ENCODE measurements around the gene USP16.

USP16 gene

DNA sequence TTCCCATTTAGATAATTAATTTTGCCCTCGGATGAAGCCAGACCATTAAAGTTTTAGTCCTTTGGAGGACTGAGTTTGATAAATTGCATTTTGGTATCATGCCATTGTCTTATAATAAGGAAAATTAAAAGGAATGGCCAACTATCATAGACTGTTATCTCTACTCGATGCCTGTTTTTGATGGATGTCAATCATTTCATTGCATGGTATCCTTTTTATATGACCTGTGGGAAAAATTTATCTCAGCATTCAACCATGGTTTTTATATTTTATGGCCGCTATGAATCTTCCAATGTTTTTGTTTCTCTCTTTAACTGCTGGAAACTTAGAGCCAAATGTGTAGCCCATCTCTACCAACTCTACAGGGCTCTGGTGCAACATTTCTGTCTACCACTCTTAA, 58.8 kb downstream of the USP16 start:
- DNase-seq (ENCODE audit: low spot score): no peak

DNA sequence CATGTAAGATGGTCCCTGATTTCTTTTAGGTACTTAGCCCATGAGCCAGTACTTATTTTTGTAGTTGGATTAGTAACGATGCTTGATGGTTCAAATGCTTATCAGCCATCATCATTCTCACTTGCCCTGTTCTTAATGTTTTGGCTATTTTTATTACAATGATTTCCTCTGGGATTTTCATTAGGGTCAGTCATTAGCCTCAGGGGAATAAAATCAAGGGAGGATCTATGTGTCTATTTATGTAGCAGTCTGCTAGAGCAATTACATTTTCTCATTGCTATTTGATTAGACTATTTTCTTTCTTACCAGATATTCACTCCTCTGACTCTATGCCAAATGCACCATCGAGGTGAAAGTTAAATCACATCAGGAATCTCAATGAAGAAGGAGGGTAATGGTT, 59.9 kb downstream of the USP16 start:
- no peak for DNase-seq (ENCODE audit: low spot score)

GRCh38 chr21:29085106-29085752, 60.8 kb downstream of the USP16 start:
- no peak for DNase-seq (ENCODE audit: low spot score)

DNA sequence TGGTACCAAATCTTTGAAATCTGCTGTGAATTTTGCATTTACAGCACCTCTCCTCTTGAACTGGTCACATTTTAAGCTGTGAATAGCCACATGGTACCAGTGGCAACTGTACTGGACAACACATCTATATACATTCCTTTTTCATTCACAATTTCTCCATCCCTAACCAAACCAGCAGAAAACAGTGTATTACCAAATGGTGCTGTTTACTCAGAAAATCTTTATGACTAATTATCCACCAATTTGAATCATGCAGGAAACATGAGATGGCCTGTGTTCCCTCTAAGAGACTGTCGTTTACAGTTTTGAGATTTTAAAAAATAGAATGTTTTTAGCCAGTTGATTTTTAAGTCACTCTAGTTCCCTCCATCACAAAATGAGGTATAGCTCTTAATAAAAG, 66.6 kb downstream of the USP16 start:
- DNase-seq (ENCODE audit: low spot score): no peak

DNA sequence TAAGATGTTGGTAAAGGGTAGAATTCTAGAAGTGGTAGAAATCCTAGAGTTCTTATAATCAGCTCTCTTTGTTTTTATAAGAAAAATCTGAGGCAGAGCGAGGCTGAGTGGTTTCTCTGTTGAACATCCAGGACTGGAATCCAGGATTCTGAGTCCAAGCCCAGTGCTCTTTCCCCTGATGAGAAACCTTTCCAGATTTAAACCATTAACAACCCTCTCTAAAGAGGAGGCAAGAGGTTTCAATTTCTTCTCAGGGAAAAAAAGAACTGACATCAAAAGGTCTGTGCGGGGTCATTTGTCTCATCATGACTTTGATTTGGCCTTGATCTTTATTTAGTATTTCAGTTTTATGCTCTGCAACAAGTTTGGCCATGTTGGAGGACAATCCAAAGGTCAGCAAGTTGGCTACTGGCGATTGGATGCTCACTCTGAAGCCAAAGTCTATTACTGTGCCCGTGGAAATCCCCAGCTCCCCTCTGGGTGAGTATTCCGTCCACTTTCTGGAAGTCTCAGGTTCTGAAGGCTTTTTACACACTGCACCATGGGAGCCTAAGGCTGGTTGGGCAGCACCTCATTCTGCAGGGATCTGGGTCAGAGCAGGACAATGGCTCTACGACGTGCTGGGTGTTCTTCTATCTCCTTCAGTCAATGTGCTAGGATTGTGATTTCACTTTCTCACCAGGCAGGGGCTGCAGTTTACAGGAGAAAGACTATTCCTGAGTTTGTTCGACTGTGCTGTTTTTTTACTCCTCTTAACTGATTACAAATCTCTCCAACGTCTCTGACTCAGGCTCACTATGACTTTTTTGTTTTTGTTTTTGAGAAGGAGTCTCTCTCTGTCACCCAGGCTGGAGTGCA, 67.9 kb downstream of the USP16 start:
- no peak for DNase-seq (ENCODE audit: low spot score)

DNA sequence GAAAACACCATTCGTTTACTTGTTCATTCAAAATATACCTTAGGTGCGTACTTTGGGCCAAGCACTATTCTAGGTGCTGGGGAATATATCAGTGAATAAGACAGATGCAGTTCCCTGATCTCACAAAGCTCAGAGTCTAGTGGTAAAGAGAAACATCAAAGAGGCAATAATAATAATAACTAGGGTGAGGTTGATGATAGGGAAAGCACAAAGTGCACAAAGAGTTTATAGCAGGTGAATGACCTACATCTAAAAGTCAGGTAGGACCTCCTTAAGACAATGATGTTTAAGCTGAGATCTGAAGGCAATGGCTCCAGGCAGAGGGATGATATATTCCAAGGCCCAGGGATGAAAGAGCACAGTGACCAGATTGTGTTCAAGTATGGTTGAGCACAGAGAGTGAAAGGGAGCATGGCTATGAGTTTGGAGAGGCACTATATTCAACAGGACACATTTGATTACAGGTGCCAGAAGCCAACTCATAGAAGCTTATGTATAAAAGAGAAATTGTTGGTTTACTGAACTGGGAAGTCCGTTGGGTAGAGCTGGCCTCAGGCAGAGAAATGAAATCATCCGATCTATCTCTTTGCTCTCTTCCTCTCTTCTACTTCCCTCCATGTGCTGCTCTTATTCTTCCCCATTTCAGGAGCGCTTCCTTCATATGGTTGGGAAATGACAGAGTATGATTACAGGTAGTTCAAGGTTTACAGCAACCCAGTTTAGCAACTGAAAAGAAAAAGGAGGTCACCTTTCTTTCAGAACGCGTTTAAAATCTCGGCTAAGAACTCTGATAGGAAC, 71.9 kb downstream of the USP16 start:
- no peak for DNase-seq (ENCODE audit: low spot score)

DNA sequence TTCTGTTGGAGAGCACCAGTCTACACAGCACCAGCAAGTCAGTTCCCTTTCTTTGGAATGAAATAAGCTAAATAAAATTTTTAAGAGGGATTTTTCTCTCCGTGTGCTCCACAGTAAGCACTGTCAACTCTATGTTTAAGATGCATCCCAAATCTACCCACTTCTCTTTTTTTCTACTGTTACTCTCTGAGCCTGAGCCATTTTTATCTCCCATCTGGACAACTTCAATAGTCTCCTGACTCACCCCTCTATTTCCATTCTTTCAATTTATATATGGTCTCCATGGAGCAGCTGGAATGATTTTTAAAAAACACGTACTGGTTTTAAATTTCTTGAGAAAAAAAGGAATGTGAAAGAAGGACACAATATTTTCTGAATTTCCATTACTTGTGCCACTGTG, 73.7 kb downstream of the USP16 start:
- no peak for DNase-seq (ENCODE audit: low spot score)

DNA sequence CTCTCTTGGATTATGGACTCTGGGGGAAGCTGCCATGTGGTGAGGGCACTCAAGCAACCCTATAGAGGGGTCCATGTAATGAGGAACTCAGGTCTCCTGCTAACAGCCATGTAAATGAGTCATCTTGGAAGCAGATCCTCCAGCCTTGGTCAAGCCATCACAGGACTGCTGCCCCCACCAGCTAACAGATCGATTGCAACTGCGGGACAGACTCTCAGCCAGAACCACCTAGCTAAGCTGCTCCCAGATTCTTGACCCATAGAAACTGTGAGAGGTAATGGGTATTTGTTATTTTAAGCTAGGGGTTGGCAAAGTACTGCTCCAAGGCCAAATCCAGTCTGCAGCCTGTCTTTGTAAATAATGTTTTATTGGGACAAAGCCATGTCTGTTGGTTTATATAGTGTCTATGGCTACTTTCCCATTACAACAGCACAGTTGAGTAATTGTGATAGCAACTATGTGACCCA, 78.4 kb downstream of the USP16 start:
- no peak for DNase-seq (ENCODE audit: low spot score)
